H9 (cell line): ENCODE measurements around the gene CTNNBL1. TPM values are rescaled to one million over a fixed set of nuclear protein-coding genes. Genes with fewer than 3 reads are reported as not detected.

Experiments used
- DNase-seq: peaks from one replicate; pipeline ENCODE4 v3.0.0-alpha.2; 2017
- H2AFZ ChIP-seq: one replicate; pipeline ENCODE4 v1.6.1; 2013; ENCODE audit warnings: mild to moderate bottlenecking, low read length, control low read depth, moderate library complexity
- H2AK5ac ChIP-seq: 2 replicates; pipeline ENCODE4 v1.6.1; 2013; ENCODE audit warnings: low read length, control low read depth, mixed read lengths; ENCODE audit not compliant: insufficient read length
- H2BK120ac ChIP-seq: one replicate; pipeline ENCODE4 v1.6.1; 2013; ENCODE audit warnings: low read depth, mild to moderate bottlenecking, low read length, control low read depth, inconsistent platforms; ENCODE audit not compliant: poor library complexity, severe bottlenecking
- H2BK12ac ChIP-seq: 2 replicates; pipeline ENCODE4 v1.6.1; 2013; ENCODE audit warnings: low read length, control low read depth, mixed read lengths, low read depth; ENCODE audit not compliant: insufficient read length
- H2BK15ac ChIP-seq: 2 replicates; pipeline ENCODE4 v1.6.1; 2013; ENCODE audit warnings: low read depth, low read length, control low read depth
- H2BK20ac ChIP-seq: one replicate; pipeline ENCODE4 v1.6.1; 2013; ENCODE audit warnings: low read depth, mild to moderate bottlenecking, low read length, control low read depth, inconsistent platforms; ENCODE audit not compliant: poor library complexity, severe bottlenecking
- H2BK5ac ChIP-seq: 2 replicates; pipeline ENCODE4 v1.6.1; 2013; ENCODE audit warnings: low read length, control low read depth, mixed read lengths; ENCODE audit not compliant: insufficient read length
- H3K14ac ChIP-seq: 2 replicates; pipeline ENCODE4 v1.6.1; 2013; ENCODE audit warnings: low read length, control low read depth; ENCODE audit not compliant: insufficient read depth
- H3K18ac ChIP-seq: 2 replicates; pipeline ENCODE4 v1.6.1; 2013; ENCODE audit warnings: low read depth, mild to moderate bottlenecking, mixed read lengths, low read length, control low read depth; ENCODE audit not compliant: insufficient read length
- H3K23ac ChIP-seq: 2 replicates; pipeline ENCODE4 v1.6.1; 2013; ENCODE audit warnings: low read length, control low read depth, mixed read lengths, low read depth; ENCODE audit not compliant: insufficient read length
- H3K23me2 ChIP-seq: 2 replicates; pipeline ENCODE4 v1.6.1; 2013; ENCODE audit warnings: low read depth, mild to moderate bottlenecking, mixed read lengths, low read length, control low read depth; ENCODE audit not compliant: insufficient read length, poor library complexity, severe bottlenecking
- H3K27ac ChIP-seq: 2 replicates; pipeline ENCODE4 v1.5.1; 2013; ENCODE audit warnings: low read length, control low read depth, mixed read lengths, low read depth; ENCODE audit not compliant: insufficient read length
- H3K27me3 ChIP-seq: 2 replicates; pipeline ENCODE4 v1.6.1; 2013; ENCODE audit warnings: low read length, control low read depth, inconsistent platforms; ENCODE audit not compliant: insufficient read depth
- H3K4ac ChIP-seq: 2 replicates; pipeline ENCODE4 v1.6.1; 2013; ENCODE audit warnings: low read depth, mild to moderate bottlenecking, control low read depth, inconsistent platforms, low read length, moderate library complexity
- H3K4me1 ChIP-seq: 2 replicates; pipeline ENCODE4 v1.6.1; 2013; ENCODE audit warnings: low read length, control low read depth, inconsistent platforms; ENCODE audit not compliant: insufficient read depth
- H3K4me2 ChIP-seq: 2 replicates; pipeline ENCODE4 v1.6.1; 2013; ENCODE audit warnings: low read length, control low read depth, mixed read lengths; ENCODE audit not compliant: insufficient read length, insufficient read depth
- H3K56ac ChIP-seq: 2 replicates; pipeline ENCODE4 v1.6.1; 2013; ENCODE audit warnings: low read depth, mild to moderate bottlenecking, mixed read lengths, low read length, control low read depth; ENCODE audit not compliant: insufficient read length
- H3K79me1 ChIP-seq: 2 replicates; pipeline ENCODE4 v1.6.1; 2013; ENCODE audit warnings: low read depth, mild to moderate bottlenecking, moderate library complexity, low read length, control low read depth, inconsistent platforms; ENCODE audit not compliant: insufficient read depth, poor library complexity, severe bottlenecking
- H3K79me2 ChIP-seq: 2 replicates; pipeline ENCODE4 v1.6.1; 2013; ENCODE audit warnings: low read length, control low read depth, inconsistent platforms; ENCODE audit not compliant: insufficient read depth
- H3K9ac ChIP-seq: 2 replicates; pipeline ENCODE4 v1.6.1; 2013; ENCODE audit warnings: low read length, control low read depth, mixed read lengths; ENCODE audit not compliant: insufficient read length; ENCODE audit errors: extremely low read depth
- H3K9me3 ChIP-seq: one replicate; pipeline ENCODE4 v1.6.1; 2013; ENCODE audit warnings: low read depth, low read length, inconsistent platforms; ENCODE audit not compliant: control insufficient read depth
- H3T11ph ChIP-seq: one replicate; pipeline ENCODE4 v1.6.1; 2013; ENCODE audit warnings: mild to moderate bottlenecking, low read length, control low read depth, inconsistent platforms
- H4K20me1 ChIP-seq: one replicate; pipeline ENCODE4 v1.6.1; 2013; ENCODE audit not compliant: control insufficient read depth, insufficient read length, insufficient read depth
- H4K5ac ChIP-seq: 2 replicates; pipeline ENCODE4 v1.6.1; 2013; ENCODE audit warnings: low read depth, mild to moderate bottlenecking, mixed read lengths, low read length, control low read depth; ENCODE audit not compliant: insufficient read length
- H4K8ac ChIP-seq: replicated peaks from 2 replicates; pipeline ENCODE4 v1.6.1; 2013; ENCODE audit warnings: low read length, control low read depth, mixed read lengths, low read depth; ENCODE audit not compliant: insufficient read length
- H4K91ac ChIP-seq: 2 replicates; pipeline ENCODE4 v1.6.1; 2013; ENCODE audit warnings: low read depth, mild to moderate bottlenecking, moderate library complexity, mixed read lengths, low read length, control low read depth; ENCODE audit not compliant: insufficient read length
- H3K27ac Mint-ChIP-seq, 3 experiments: 2 replicates in 2 of 3; 3 replicates in 1 of 3; pipeline ENCODE4 v1.8.0; 2020 to 2021; ENCODE audit warnings: mixed read lengths in 3 of 3, mild to moderate bottlenecking in 1 of 3, moderate library complexity in 1 of 3
- H3K27me3 Mint-ChIP-seq: 2 replicates; pipeline ENCODE4 v1.8.0; 2021; ENCODE audit warnings: low read depth, mild to moderate bottlenecking, moderate library complexity, mixed read lengths
- H3K36me3 Mint-ChIP-seq, 3 experiments: 2 replicates in 2 of 3; 3 replicates in 1 of 3; pipeline ENCODE4 v1.8.0; 2020 to 2021; ENCODE audit warnings: low read depth in 3 of 3, mixed read lengths in 3 of 3; ENCODE audit not compliant: insufficient read depth in 1 of 3
- H3K4me1 Mint-ChIP-seq, 2 experiments: 2 replicates each; pipeline ENCODE4 v1.8.0; 2020; ENCODE audit warnings: mixed read lengths in 2 of 2
- H3K4me3 Mint-ChIP-seq, 2 experiments: 2 replicates in 1 of 2; 3 replicates in 1 of 2; pipeline ENCODE4 v1.8.0; 2020 to 2021; ENCODE audit warnings: mild to moderate bottlenecking in 2 of 2, mixed read lengths in 2 of 2, moderate library complexity in 1 of 2
- H3K9me3 Mint-ChIP-seq, 2 experiments: 2 replicates in 1 of 2; 3 replicates in 1 of 2; pipeline ENCODE4 v1.8.0; 2020; ENCODE audit warnings: mild to moderate bottlenecking in 2 of 2, mixed read lengths in 2 of 2, moderate library complexity in 1 of 2
- CTCF ChIP-seq: fragments of 200-600 bp; sonication (generic); conservative IDR thresholded peaks from 3 replicates; pipeline ENCODE4 v1.8.0; 2021; ENCODE audit warnings: antibody characterized with exemption, mild to moderate bottlenecking
- WGBS: extraction: QIAGEN DNeasy Blood & Tissue Kit; methylation state at CpG from one replicate; pipeline ENCODE4 v1.1.7; 2013; ENCODE audit warnings: missing lambda C conversion rate, low lambda C conversion rate, mixed read lengths; ENCODE audit not compliant: insufficient read length; ENCODE audit errors: extremely low coverage; 5-methylcytosine and 5-hydroxymethylcytosine counted together
- total RNA-seq: library from RNA; stranded (reverse); gene quantifications from 2 replicates; pipeline ENCODE4 v1.2.1, GENCODE V29; 2021

Gene CTNNBL1
- total RNA-seq, 1 experiment from 2014 or later = 67.2 TPM

GRCh38 chr20:37915800-37916570 lies 222.2 kb downstream of the CTNNBL1 start:
- H3K27ac Mint-ChIP-seq = peak overlapping the region in 2 of 3 experiments; percentile 70 to 74; a peak in 4 of 7 replicates
- H3K23me2 ChIP-seq = peaks cover 11% of the 10 kb centered on the region
- no peak overlapping the region for H3K9ac ChIP-seq
- peaks cover 57% of the 10 kb centered on the region for H3K27me3 Mint-ChIP-seq
- WGBS = no CpG with 5 or more reads among the region's 21 CpGs
- H4K91ac ChIP-seq = no peak overlapping the region
- H4K20me1 ChIP-seq = no peaks in the 10 kb centered on the region
- no peak overlapping the region for H2BK5ac ChIP-seq
- no peaks in the 10 kb centered on the region for H3K36me3 Mint-ChIP-seq
- H4K8ac ChIP-seq = no peak overlapping the region
- no peak overlapping the region for H3K18ac ChIP-seq
- no peaks in the 10 kb centered on the region for H3K79me1 ChIP-seq
- H3K14ac ChIP-seq = 0 out of 2 replicates have a peak overlapping the region, but pooled peaks have one; percentile 3
- H2BK15ac ChIP-seq = no peak overlapping the region
- H2AK5ac ChIP-seq = no peak overlapping the region
- H3K4me2 ChIP-seq = peak overlapping the region; percentile 84
- no peak overlapping the region for H2BK12ac ChIP-seq
- H3K4me3 Mint-ChIP-seq = peak overlapping the region; percentile 65 to 79
- no peaks in the 10 kb centered on the region for H3K79me2 ChIP-seq
- no peak overlapping the region for H3K27ac ChIP-seq
- H3K4me1 ChIP-seq = peaks cover 4% of the 10 kb centered on the region; the same call in 1 of the 2 replicates
- no peaks in the 10 kb centered on the region for H3K9me3 ChIP-seq
- no peak overlapping the region for H3T11ph ChIP-seq
- no peak overlapping the region for H3K4ac ChIP-seq
- no peak overlapping the region for H3K56ac ChIP-seq
- no peak overlapping the region for H4K5ac ChIP-seq
- no peaks in the 10 kb centered on the region; the same call in 1 of the 2 replicates for H3K27me3 ChIP-seq
- H3K4me1 Mint-ChIP-seq = peaks cover 55 to 74% of the 10 kb centered on the region in 2 experiments
- H2AFZ ChIP-seq = no peak overlapping the region
- no peak overlapping the region for H2BK20ac ChIP-seq
- no peaks in the 10 kb centered on the region for H3K9me3 Mint-ChIP-seq
- no peak for TF ChIP-seq CTCF
- peak; percentile 65 for DNase-seq
- no peak overlapping the region for H2BK120ac ChIP-seq
- H3K23ac ChIP-seq = no peak overlapping the region
